NCI-H2227 (cell line): ENCODE data around the gene PABPN1L.
"Not testable (repeated sequence)": the region's sequence is repeated elsewhere in the genome, so short reads cannot be mapped to it uniquely, and the experiment has no call there.

Experiments
- DNase-seq: peaks from one replicate; lab custom pipeline; 2025; ENCODE audit not compliant: unreplicated experiment; lab: John Stamatoyannopoulos, UW

Gene PABPN1L

DNA sequence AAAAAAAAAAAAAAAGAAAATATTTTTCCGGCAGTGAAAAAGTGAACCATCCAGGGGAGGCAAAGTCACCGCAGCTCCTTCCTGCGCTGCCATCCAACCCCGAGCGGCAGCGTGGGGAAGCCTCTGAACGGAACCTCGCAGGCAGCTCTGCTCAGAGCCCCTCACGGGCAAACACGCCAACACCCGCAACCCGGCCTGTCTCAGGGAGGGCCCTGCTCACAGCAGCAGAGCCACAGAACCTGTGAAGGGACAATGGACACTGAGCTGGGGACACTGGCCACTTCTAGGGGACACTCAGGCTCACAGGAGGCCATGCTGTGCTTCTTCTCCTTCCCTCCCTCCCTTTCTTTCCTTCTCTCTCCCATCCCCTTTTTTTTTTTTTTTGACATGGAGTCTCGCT is 33.4 kb downstream of the PABPN1L start:
- no peak for DNase-seq

DNA sequence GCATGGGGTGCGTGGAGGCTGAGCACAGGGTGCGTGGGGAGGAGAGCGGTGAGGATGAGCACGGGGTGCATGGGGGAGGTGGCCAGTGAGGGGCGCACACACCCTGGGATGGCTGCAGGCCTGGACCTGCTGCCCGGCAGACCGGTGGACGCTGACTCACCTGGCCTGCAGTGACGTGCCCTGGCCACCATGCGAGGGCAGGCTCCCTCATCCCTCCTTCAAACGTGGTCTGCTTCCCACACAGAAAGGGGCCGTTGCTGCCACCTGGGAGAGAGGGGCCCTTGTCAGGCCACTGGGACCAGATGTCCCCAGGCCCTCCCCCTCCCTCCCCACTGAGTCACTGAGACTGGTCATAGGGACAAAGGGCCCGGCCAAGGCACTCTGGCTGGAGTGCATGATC is 34.6 kb downstream of the PABPN1L start:
- no peak for DNase-seq

DNA sequence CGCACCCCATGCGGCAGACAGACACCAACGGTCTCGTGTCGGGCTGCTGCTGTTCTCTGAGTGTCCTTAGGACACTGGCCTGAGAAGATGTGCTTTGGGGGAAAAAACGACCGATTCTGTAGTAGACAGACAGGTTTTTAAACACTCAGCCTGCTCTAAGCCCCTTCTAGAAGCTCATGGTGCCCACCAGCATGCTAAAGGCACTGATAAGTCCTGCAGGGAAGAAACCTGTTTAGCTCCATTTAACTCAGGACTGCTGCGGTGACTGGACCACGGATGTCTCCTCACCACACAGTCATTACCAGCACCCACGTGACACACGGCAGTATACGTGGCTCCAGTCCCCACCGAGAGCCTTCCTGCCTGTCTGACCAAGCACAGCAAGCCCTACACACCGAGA is 35.7 kb downstream of the PABPN1L start:
- no peak for DNase-seq

DNA sequence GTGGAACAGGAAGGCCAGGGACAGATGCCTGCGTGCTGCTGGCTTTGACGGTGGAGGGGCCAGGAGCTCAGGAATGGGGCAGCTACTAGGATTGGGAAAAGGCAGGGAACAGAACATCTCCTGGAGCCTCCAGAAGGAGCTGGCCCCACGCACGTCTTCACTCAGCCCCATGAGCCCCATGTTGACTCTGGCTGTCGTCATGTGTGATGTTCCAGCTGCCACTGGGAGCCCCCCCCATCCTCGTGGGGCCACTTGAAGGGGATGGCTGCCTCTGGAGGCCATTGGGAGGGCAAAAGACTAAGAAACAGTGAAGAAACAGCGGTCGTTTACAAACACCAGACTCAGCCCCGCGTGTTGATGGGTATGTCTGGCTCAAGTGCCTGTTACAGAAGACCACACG is 36.2 kb downstream of the PABPN1L start:
- no peak for DNase-seq

DNA sequence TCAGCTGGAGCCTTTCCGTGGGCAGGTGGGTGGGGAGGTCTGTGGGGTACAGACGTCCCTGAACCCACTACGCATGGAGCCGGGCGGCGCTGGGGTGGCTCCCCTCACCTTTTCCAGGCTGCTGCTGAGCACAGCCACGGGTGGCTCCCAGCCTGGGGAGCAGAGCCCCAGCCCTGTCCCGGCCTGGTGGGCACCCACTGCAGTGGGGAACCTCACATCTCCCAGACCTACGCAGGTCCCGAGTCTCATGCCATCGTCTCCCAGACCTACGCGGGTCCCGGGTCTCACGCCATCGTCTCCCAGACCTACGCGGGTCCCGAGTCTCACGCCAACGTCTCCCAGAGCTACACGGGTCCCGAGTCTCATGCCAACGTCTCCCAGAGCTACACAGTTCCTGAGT is 37.7 kb downstream of the PABPN1L start:
- DNase-seq = no peak

DNA sequence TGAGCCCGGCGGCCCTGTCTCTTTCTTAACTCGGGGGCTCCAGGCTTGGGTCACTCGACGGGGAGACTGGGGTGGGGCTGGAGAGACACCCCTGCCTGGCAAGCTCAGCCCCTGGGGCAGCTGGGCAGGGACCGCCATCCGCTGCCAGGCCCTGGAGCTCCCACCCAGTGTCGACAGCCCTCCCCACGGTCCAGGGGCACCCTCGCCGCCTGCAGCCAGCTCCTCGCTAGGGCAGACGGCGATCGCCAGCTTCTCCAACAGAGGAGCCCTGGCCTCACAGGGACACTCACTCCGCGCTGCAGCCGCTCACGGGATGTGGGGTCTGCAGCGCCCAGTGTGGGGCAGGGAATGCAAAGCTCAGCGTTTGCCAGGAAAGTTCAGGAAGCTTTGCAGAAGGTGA is 38.7 kb downstream of the PABPN1L start:
- no peak for DNase-seq

DNA sequence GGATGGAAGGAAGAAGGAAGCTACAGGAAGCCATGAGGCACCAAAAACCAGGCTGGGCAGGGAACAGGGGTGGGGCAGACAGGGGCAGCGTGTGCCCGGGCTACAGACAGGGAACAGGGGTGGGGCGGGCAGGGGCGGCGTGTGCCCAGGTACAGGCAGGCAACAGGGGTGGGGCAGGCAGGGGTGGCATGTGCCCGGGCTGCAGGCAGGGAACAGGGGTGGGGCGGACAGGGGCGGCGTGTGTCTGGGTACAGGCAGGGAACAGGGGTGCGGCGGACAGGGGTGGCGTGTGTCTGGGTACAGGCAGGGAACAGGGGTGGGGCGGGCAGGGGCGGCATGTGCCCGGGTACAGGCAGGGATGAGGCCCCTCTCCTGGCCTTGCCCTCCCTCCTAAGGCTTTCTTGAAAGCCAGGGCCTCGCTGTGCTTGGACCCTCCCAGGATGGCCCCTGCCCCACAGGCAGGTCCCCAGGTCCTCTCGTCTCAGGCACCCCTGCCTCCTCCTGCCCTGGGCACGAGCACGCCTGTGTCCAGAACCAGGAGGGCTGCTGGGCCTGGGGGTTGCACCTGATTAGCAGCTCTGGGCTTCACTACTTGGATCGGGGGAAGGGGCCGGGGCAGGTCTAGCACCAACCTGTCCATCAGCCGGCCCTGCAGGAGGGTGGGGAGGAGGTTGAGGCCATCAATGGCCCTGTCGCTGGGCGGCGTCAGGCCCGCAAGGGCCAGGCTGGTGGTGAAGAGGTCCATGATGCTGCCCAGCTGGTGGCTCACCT is 40.2 kb downstream of the PABPN1L start:
- DNase-seq = no peak

DNA sequence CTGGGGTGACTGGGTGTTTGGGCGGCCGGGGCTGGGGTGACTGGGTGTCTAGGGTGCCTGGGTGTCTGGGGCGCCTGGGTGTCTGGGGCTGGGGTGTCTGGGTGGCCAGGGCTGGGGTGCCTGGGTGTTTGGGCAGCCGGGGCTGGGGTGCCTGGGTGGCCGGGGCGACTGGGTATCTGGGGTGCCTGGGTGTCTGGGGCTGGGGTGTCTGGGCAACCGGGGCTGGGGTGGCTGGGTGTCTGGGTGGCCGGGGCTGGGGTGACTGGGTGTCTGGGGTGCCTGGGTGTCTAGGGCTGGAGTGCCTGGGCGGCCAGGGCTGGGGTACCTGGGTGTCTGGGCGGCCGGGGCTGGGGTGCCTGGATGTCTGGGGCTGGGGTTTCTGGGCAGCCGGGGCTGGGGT is 41.3 kb downstream of the PABPN1L start:
- DNase-seq = no peak

DNA sequence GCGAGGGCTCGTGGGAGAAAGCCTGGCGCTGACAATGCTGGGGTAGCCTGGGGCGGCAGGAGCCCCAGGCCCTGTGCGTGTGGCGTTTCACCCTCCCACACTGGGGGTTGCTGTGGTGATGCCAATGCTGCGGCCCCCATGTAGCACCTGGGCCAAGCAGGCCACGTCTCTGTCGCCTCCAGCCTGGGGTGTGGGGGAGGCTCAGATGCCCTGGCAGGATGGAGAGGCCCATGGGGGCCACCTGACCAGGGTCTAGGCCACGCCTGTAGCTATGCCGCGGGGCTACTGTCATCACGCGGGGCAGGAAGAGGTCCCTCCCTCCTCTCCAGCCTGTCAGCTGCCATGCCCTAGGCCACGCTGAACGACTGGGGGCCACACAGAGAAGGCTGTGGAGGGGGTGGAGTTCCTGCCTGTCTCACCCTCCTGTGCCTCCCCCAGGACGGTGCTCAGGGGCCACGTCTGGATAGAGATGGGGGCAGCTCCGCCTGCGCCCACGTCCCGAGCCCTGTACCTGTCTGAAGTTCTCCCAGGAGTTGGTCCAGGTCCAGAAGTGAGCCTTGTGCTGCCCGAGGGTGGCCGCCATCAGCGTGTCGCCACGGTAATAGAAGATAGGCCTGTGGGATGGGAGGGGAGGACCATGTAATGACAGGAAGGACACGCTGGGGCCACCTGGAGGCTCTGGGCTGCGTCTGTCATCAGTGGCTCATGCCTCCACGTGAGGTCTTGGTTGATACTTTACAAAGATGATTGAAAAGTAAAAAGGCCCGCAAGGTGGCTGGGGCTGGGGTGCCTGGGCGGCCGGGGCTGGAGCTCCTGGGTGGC is 42.0 kb downstream of the PABPN1L start:
- DNase-seq = no peak

DNA sequence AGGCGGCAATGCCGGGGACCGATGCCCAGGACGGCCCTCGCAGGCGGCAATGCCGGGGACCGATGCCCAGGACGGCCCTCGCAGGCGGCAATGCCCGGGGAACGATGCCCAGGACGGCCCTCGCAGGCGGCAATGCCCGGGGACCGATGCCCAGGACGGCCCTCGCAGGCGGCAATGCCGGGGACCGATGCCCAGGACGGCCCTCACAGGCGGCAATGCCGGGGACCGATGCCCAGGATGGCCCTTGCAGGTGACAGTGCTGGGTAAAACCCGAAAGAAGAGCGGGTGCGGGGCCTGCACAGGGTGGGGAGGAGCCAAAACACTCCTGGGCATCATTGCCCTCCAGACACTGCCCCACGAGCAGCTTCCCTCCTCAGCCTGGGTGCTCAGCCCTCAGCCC is 42.8 kb downstream of the PABPN1L start:
- not testable (repeated sequence) for DNase-seq

DNA sequence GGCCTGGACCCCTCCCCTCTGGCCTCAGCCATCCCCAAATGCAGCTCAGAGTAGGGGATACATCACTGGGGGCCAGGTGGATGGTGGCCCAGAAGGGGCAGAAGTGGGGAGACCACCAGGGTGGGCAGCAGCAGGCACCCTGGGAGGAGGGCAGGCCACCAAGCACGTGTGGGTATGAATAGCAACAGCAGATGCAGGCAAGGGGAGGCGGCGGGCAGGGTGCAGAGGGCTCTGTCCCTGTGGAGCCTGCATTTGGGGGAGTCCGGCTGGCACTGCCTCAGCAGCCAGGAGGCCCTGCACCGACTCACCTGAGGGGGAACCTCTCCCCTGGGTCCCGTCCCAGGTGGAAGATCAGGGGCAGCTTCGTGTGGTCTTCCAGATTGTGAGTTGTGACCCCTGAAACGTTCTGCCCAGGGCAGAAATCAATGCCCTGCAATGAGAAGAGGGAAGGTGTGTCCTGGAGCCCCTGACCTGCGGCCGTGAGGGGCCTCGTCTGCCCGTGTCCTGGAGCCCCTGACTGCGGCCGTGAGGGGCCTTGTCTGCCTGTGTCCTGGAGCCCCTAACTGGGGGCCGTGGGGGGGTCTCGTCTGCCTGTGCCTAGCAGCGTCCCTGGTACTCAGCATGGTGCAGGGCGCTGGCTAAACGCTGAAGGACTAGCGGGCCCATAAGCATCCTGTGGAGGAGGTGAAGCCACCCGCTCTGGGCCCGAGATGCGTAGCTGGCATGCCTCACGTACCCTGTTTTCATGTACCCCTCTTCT is 44.0 kb downstream of the PABPN1L start:
- DNase-seq = no peak

DNA sequence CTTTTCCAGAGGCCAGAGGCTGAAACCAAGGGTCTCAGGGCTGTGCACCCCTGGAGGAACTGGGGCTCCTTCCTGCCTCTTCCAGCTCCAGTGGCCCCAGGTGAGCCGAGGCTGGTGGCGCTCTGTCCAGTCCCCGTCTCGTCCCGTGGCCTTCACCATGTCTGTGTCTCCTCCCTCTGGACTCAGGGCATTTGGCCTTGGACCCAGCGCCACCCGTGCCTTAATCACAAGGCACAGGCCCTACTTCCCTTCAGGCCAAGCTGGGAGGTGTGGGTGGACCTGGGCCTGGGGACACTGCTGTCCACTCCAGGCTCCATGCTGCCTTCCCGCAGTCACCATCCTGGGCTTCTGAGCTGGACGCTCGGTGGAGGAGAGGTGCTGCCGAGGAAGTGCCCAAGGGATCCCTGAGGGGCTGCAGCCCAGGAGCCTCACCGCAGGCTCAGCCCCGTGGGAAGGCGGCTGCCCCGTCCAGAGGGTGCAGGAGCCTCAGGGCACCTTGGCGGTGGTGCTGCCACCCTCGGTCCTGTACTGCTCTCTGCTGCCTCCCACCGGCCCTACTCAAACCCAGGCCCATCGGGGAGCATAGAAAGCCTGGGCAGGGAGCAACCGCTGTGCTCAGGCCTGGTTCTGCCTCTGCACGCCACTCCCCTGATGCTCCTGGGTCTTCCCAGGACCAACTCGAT is 45.2 kb downstream of the PABPN1L start:
- DNase-seq = no peak

DNA sequence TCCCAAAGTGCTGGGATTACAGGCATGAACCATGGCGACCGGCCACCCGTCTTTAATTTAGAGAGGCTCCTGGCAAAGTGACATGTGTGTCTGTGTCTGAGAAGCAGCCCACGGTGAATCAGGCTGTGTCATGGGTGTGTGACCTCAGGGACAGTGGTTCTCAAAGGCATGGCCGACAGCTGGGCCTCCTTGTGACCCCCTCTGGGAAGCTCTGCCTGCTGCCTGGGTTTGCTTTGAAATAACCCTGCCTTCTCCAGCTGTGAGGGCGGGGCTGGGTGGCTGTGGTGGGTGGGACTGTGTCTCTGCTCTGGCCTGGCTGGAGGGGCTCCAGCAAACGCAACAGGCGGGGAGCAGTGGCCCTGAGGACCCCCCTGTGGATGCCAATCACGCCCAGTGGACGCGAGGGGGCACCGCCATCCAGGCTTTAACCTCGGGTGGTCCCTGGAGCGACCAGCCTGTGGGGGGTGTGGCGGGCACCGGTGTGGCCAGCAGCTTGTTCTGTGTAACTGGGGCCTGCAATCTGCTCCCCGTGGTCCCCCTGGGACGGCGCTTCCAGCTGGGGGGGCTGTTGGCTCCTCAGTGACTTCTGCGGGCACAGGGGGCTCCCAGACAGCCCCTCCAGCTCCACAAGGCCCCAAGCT is 46.0 kb downstream of the PABPN1L start:
- DNase-seq = no peak

DNA sequence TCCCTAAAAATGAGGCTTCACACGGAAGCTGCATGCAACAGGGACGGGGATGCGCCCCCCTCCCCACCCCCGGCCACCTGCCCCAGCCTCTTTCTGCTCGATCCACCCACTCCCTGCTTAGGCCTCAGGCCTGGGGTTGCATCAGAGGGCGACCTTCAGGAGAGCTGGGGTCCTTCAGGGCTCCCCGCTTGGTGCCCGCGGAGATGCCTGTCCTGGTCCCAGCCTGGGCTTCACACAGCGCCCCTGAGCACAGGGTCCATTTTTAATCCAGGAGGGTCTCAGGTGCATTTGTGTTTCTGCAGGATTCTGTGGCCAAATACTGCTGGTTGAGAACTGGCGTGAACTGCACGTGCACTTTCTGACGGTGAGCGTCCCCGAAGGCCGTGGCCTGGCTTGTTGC is 47.3 kb downstream of the PABPN1L start:
- DNase-seq = no peak

DNA sequence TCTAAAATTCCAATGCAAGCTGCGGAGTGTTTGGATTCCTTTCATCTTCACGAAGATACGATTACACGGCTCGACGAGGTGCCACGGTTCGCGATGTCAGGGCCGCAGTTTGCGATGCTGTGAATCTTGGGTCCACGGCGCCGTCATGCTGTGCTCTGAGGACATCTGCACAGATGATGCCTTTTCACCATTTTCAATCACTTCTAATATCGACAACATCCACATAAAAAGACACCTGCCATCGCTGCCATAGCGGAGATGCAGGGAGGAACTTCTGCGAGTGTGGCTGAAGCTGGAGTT is 47.9 kb downstream of the PABPN1L start:
- DNase-seq = no peak

DNA sequence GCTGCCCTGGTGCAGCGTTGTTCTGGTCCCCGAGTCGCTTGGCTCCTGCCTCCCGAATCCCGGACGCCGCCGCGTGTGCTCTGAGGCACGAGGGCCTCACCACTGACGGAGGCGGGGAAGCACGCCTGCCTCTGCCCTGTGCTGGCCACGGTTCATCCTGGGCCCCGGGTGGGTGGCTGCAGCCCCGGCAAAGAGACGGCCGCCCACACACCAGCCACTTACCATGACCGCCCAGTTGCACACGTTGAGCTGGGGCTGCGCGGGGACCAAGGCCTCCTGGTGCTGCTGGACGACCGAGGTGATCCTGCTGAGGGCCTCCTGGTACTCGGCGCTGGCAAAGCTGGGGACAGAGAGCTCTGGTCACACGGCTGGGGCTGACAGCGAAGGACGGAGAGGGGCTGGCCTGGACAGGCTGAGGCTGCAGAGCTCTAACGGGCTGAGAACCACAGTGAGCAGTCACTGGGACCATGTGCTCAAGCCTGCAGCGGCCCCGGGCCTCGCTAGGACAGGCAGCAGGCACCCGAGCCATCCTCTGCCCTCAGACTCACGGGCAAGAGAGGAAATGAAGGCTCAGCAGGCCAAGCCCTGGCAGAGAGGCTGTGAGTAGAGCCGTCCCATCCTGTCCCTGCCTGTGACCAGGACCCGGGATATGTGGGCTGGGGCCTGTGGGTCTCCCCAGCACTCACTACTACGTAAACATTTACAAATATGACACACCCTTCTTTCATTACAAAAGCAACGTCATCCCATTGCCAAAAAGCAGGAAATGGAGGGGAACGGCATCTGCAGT is 48.5 kb downstream of the PABPN1L start:
- no peak for DNase-seq

DNA sequence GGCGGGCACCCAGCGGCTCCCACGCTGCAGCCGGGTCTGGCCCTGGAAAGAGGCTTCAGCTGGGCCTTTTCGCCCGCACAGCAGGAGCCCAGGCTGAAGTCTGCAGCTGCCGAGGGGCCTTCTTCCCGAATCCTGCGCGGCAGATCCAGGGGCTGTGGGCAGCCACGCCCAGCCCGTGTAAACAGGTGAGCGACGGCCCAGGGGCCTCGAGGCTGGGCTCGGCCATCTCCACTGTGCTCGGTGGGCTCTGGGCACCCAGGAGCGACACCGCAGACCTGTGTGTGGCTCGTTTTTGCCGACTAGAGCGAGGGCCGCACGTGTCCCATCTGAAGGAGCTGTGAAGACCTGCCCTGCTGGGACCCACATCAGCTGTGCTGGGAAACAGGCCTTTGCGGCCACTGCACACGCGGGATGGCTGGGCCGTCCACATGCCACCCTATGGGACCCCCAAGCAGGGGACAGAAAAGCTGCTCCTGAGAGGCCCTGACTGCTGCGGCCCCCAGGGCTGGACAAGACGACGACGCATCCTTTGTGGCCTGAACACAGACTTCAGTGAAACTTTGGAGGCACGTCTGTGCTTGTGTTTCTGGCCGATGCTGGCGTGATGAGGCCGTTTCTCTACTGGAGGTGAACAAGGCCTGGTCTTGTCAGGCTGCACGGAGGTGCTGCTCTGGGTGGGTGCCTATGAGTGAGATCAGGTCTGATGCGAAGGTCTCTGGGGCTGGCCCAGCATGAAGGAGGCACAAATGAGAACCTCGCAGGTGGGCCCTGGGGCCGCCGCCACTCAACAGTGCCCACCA is 49.5 kb downstream of the PABPN1L start:
- no peak for DNase-seq

DNA sequence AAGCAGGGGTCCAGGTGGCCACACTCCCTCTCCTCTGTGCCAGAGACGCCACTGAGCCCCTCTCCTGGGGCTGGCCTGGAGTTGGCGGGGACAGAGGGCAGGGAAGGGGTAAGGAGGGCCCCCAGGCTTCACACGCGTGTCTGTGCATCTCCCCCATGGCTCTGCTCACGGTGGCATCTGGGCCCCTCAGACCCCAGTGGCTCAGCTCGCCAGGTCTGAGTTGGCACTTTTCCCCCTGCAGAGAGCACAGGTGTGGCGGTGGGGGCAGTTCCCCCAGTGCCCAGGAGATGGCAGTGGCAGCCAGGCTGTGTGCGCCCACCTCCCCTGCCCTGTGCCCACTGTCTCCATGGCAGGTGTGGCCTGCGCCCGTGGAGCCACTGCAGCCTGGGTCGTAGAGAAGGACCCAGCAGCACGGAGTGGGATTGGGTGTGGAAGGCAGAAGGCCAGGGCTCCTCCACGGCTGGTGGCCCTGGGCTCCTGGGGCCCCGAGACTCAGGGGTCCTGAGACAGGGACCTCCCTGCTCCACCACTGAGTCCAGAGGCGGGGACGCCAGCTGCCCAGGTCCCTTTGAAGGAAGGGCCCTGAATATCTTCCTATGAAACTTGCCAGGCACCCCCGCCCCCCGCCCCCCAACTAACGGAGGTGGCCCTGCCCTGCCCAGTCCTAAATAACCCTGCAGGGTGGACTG is 50.4 kb downstream of the PABPN1L start:
- peak; percentile 33 for DNase-seq

DNA sequence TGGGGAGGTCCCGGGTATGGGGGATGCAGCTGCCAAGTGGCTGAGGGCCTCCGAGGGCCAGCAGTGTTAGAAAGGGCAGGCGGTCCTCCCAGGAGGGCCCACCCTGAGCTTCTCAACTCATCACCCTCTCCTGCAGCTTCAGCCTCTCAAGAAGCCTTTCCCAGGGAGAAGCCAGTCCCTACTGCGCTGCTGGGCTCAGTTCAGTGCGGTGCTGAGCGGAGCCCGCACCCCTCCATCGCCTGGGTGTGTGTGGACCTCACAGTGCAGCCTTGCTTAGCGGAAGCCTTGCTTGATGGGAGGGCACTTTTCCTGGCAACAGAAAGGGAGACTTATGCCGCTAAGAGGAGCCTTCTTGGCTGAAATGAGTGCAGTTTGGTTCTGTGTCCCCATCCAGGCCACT is 51.2 kb downstream of the PABPN1L start:
- DNase-seq = no peak
